CD4-positive, alpha-beta T cell treated with Interleukin-6 at 100 ng/mL for 8 hours (primary cell): ENCODE data around the gene ZBTB7C.

ENCODE experiments used
- DNase-seq: peaks from one replicate; pipeline ENCODE4 v3.0.0-alpha.2; 2020; ENCODE audit warnings: mixed read lengths, low spot score

ZBTB7C gene

GRCh38 chr18:48418539-48419276, 9.5 kb upstream of the ZBTB7C start:
- no peak for DNase-seq

GRCh38 chr18:48417985-48418384, 8.8 kb upstream of the ZBTB7C start:
- no peak for DNase-seq

GRCh38 chr18:48413342-48413741, 4.2 kb upstream of the ZBTB7C start:
- no peak for DNase-seq

GRCh38 chr18:48412339-48412929, 3.3 kb upstream of the ZBTB7C start:
- DNase-seq: no peak

- peak; percentile 47 for DNase-seq
Observed at GRCh38 chr18:48410095-48410920, 1.1 kb upstream of the ZBTB7C start.

GRCh38 chr18:48409591-48410094, 460 bp upstream of the ZBTB7C start:
- no peak for DNase-seq

GRCh38 chr18:48408111-48408726, 964 bp downstream of the ZBTB7C start:
- DNase-seq: no peak

GRCh38 chr18:48407358-48407757, 1.8 kb downstream of the ZBTB7C start:
- DNase-seq: no peak

- DNase-seq: no peak
Observed at GRCh38 chr18:48405978-48406377, 3.2 kb downstream of the ZBTB7C start.

GRCh38 chr18:48404716-48405507, 4.3 kb downstream of the ZBTB7C start:
- DNase-seq: no peak

GRCh38 chr18:48402953-48403352, 6.2 kb downstream of the ZBTB7C start:
- DNase-seq: no peak

GRCh38 chr18:48399303-48400075, 9.7 kb downstream of the ZBTB7C start:
- no peak for DNase-seq

GRCh38 chr18:48398074-48398473, 11.1 kb downstream of the ZBTB7C start:
- no peak for DNase-seq

GRCh38 chr18:48397021-48397420, 12.2 kb downstream of the ZBTB7C start:
- no peak for DNase-seq

GRCh38 chr18:48396561-48396960, 12.6 kb downstream of the ZBTB7C start:
- DNase-seq: no peak

GRCh38 chr18:48395646-48396045, 13.5 kb downstream of the ZBTB7C start:
- no peak for DNase-seq

GRCh38 chr18:48394176-48394575, 15.0 kb downstream of the ZBTB7C start:
- DNase-seq: no peak

- no peak for DNase-seq
Observed at GRCh38 chr18:48393776-48394175, 15.4 kb downstream of the ZBTB7C start.

- DNase-seq: no peak
Observed at GRCh38 chr18:48393170-48393569, 16.0 kb downstream of the ZBTB7C start.

- no peak for DNase-seq
Observed at GRCh38 chr18:48392268-48392667, 16.9 kb downstream of the ZBTB7C start.

GRCh38 chr18:48391868-48392267, 17.3 kb downstream of the ZBTB7C start:
- no peak for DNase-seq
